Measurements from ENCODE around the gene AASDHPPT.

AASDHPPT gene

GRCh38 chr11:106076919-106077608 lies 398 bp upstream of the AASDHPPT start, which contains the start of gene KBTBD3:
Gene KBTBD3, minus strand, starts transcription at chr11:106077347. Its CDS starts 18,250 bp downstream, at chr11:106059097.
- peak within 1 kb of the TSS; percentile 90 for H3K4me3 ChIP-seq (ENCODE audit: low read length)
- peak; percentile 98 for DNase-seq (ENCODE audit: low read depth, low spot score)

- no peak overlapping the region for H3K4me3 ChIP-seq (ENCODE audit: low read length)
- no peak for DNase-seq (ENCODE audit: low read depth, low spot score)
Observed at GRCh38 chr11:106082096-106082495, 4.6 kb downstream of the AASDHPPT start.

GRCh38 chr11:106086135-106086534 lies 8.7 kb downstream of the AASDHPPT start:
- no peak overlapping the region for H3K4me3 ChIP-seq (ENCODE audit: low read length)
- no peak for DNase-seq (ENCODE audit: low read depth, low spot score)

- H3K4me3 ChIP-seq (ENCODE audit: low read length): no peak overlapping the region
- DNase-seq (ENCODE audit: low read depth, low spot score): no peak
Observed at GRCh38 chr11:106086850-106087249, 9.4 kb downstream of the AASDHPPT start.

- H3K4me3 ChIP-seq (ENCODE audit: low read length): no peak overlapping the region
- DNase-seq (ENCODE audit: low read depth, low spot score): peak; percentile 27
Observed at GRCh38 chr11:106087815-106088435, 10.5 kb downstream of the AASDHPPT start.

- no peak for DNase-seq (ENCODE audit: low read depth, low spot score)
- no peak overlapping the region for H3K4me3 ChIP-seq (ENCODE audit: low read length)
Observed at GRCh38 chr11:106088896-106089295, 11.4 kb downstream of the AASDHPPT start.

- DNase-seq (ENCODE audit: low read depth, low spot score): no peak
- no peak overlapping the region for H3K4me3 ChIP-seq (ENCODE audit: low read length)
Observed at GRCh38 chr11:106091480-106092123, 14.1 kb downstream of the AASDHPPT start.

GRCh38 chr11:106092446-106092845 lies 15.0 kb downstream of the AASDHPPT start:
- DNase-seq (ENCODE audit: low read depth, low spot score): no peak
- no peak overlapping the region for H3K4me3 ChIP-seq (ENCODE audit: low read length)

- no peak overlapping the region for H3K4me3 ChIP-seq (ENCODE audit: low read length)
- no peak for DNase-seq (ENCODE audit: low read depth, low spot score)
Observed at GRCh38 chr11:106098893-106099553, 21.6 kb downstream of the AASDHPPT start.

GRCh38 chr11:106101370-106101769 lies 23.9 kb downstream of the AASDHPPT start:
- DNase-seq (ENCODE audit: low read depth, low spot score): no peak
- no peak overlapping the region for H3K4me3 ChIP-seq (ENCODE audit: low read length)

GRCh38 chr11:106101819-106102218 lies 24.4 kb downstream of the AASDHPPT start:
- no peak for DNase-seq (ENCODE audit: low read depth, low spot score)
- no peak overlapping the region for H3K4me3 ChIP-seq (ENCODE audit: low read length)

GRCh38 chr11:106105986-106106385 lies 28.5 kb downstream of the AASDHPPT start:
- no peak overlapping the region for H3K4me3 ChIP-seq (ENCODE audit: low read length)
- no peak for DNase-seq (ENCODE audit: low read depth, low spot score)

GRCh38 chr11:106121570-106122320 lies 44.3 kb downstream of the AASDHPPT start:
- no peak overlapping the region for H3K4me3 ChIP-seq (ENCODE audit: low read length)
- no peak for DNase-seq (ENCODE audit: low read depth, low spot score)

GRCh38 chr11:106127604-106128003 lies 50.1 kb downstream of the AASDHPPT start:
- no peak for DNase-seq (ENCODE audit: low read depth, low spot score)
- no peak overlapping the region for H3K4me3 ChIP-seq (ENCODE audit: low read length)

GRCh38 chr11:106128740-106129139 lies 51.3 kb downstream of the AASDHPPT start:
- DNase-seq (ENCODE audit: low read depth, low spot score): no peak
- no peak overlapping the region for H3K4me3 ChIP-seq (ENCODE audit: low read length)

- H3K4me3 ChIP-seq (ENCODE audit: low read length): no peak overlapping the region
- DNase-seq (ENCODE audit: low read depth, low spot score): no peak
Observed at GRCh38 chr11:106131998-106132397, 54.5 kb downstream of the AASDHPPT start.

GRCh38 chr11:106132582-106133354 lies 55.3 kb downstream of the AASDHPPT start:
- H3K4me3 ChIP-seq (ENCODE audit: low read length): no peak overlapping the region
- no peak for DNase-seq (ENCODE audit: low read depth, low spot score)

- peak; percentile 1 for DNase-seq (ENCODE audit: low read depth, low spot score)
- no peak overlapping the region for H3K4me3 ChIP-seq (ENCODE audit: low read length)
Observed at GRCh38 chr11:106133529-106133928, 56.1 kb downstream of the AASDHPPT start.
